NB4 (cell line): Measurements from ENCODE around the gene ZNF746.

Experiments used
- DNase-seq: peaks from one replicate; pipeline ENCODE4 v3.0.0; 2010; ENCODE audit warnings: low read depth
- H3K4me3 ChIP-seq: one replicate; pipeline ENCODE4 v1.5.1; 2011; ENCODE audit warnings: mild to moderate bottlenecking, low read depth, low read length, moderate library complexity
- CTCF ChIP-seq: IDR thresholded peaks from one replicate; pipeline ENCODE4 v1.5.1; 2012; ENCODE audit warnings: low read depth, low read length
- MAX ChIP-seq: IDR thresholded peaks from 2 replicates; pipeline ENCODE4 v1.6.1; 2011; ENCODE audit warnings: low read depth, low read length
- MYC ChIP-seq: IDR thresholded peaks from 2 replicates; pipeline ENCODE4 v1.6.1; 2011; ENCODE audit warnings: low read depth, low read length
- POLR2A ChIP-seq: IDR thresholded peaks from 2 replicates; pipeline ENCODE4 v1.6.1; 2011; ENCODE audit warnings: mild to moderate bottlenecking; ENCODE audit not compliant: insufficient read length; ENCODE audit errors: extremely low read depth

The ZNF746 gene

GRCh38 chr7:149444287-149444686, 53.3 kb downstream of the ZNF746 start:
- no peak overlapping the region for H3K4me3 ChIP-seq
- TF ChIP-seq MYC (no peak), MAX (no peak), POLR2A (no peak), CTCF (no peak)
- peak; percentile 42 for DNase-seq

- no peak for TF ChIP-seq MYC
- no peak for TF ChIP-seq POLR2A
- TF ChIP-seq CTCF = no peak
- no peak for TF ChIP-seq MAX
- H3K4me3 ChIP-seq = no peak overlapping the region
- DNase-seq = no peak
These were observed 54.1 kb downstream of the ZNF746 start for GRCh38 chr7:149443523-149443922.

GRCh38 chr7:149442924-149443323, 54.7 kb downstream of the ZNF746 start:
- no peak overlapping the region for H3K4me3 ChIP-seq
- no peak for DNase-seq
- TF ChIP-seq MAX = no peak
- TF ChIP-seq POLR2A = no peak
- no peak for TF ChIP-seq MYC
- no peak for TF ChIP-seq CTCF

- no peak overlapping the region for H3K4me3 ChIP-seq
- TF ChIP-seq POLR2A (no peak), CTCF (no peak), MAX (no peak), MYC (no peak)
- no peak for DNase-seq
These were observed 57.4 kb downstream of the ZNF746 start for GRCh38 chr7:149440222-149440621.

- DNase-seq = no peak
- no peak overlapping the region for H3K4me3 ChIP-seq
- TF ChIP-seq MAX = no peak
- TF ChIP-seq CTCF = no peak
- TF ChIP-seq MYC = no peak
- TF ChIP-seq POLR2A = no peak
These were observed 61.3 kb downstream of the ZNF746 start for GRCh38 chr7:149436358-149436757.

- TF ChIP-seq CTCF = no peak
- TF ChIP-seq MYC = no peak
- TF ChIP-seq MAX = no peak
- no peak for TF ChIP-seq POLR2A
- no peak overlapping the region for H3K4me3 ChIP-seq
These were observed 64.5 kb downstream of the ZNF746 start for GRCh38 chr7:149433124-149433523.

More at GRCh38 chr7:149433124-149433523, 64.5 kb downstream of the ZNF746 start:
- DNase-seq = no peak
